ENCODE measurements around the gene RBMS2. TPM values are rescaled to one million over a fixed set of nuclear protein-coding genes. Genes with fewer than 3 reads are reported as not detected.

Gene RBMS2
- total RNA-seq, 1 experiment from 2014 or later = 40.8 TPM

DNA sequence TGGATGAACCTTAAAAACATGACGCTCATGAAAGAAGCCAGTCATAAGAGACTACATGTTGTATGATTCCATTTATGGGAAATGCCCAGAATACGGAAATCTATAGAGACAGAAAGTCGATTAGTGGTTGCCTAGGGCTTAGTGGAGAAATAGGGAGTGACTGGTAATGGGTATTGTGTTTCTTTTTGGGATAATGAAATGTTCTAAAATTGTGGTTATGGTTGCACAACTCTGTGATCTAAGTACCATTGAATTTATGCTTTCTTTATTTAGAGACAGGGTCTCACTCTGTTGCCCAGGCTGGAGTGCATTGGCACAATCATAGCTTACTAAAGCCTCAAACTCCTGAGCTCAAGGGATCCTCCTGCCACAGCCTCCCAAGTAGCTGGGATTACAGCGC is 8.0 kb downstream of the RBMS2 start:
- H3K4me1 ChIP-seq (ENCODE audit: control insufficient read depth in 1 of 2, insufficient read depth in 2 of 2, low read length in 2 of 2) = peaks cover 30 to 37% of the 10 kb centered on the region in 2 experiments
- H3K27me3 ChIP-seq (ENCODE audit: insufficient read depth, low read length) = no peaks in the 10 kb centered on the region
- no peak overlapping the region for H3K4me2 ChIP-seq (ENCODE audit: low read length)
- ChIA-PET CTCF (no interaction called here), RAD21 (ENCODE audit: low non-redundant PET in 1 of 2, low total read pairs in 2 of 2, uncharacterized antibody in 2 of 2, unreplicated experiment in 2 of 2) (no interaction called here), POLR2A (interaction anchor here (0.6 kb wide), 1 partner anchor 9 kb away, joined by 3 read pairs; no protein-coding TSS in a partner anchor)
- ATAC-seq (no peak), DNase-seq (ENCODE audit: low read depth, low spot score) (no peak)
- no peaks in the 10 kb centered on the region for H4K20me1 ChIP-seq (ENCODE audit: insufficient read depth)
- H2AFZ ChIP-seq (ENCODE audit: low read depth, low read length, poor library complexity, severe bottlenecking) = no peak overlapping the region
- no peak overlapping the region for H3K9ac ChIP-seq (ENCODE audit: low read length)
- no peaks in the 10 kb centered on the region for H3K9me2 ChIP-seq (ENCODE audit: insufficient read depth)
- TF ChIP-seq ELF1 (IDR thresholded peaks at IDR 0.05; ENCODE audit: borderline replicate concordance, low read depth) (no peak), POLR2A (IDR thresholded peaks at IDR 0.05; ENCODE audit: borderline replicate concordance, extremely low read depth, insufficient read depth, insufficient read length) (no peak), POLR2AphosphoS5 (IDR thresholded peaks at IDR 0.05; ENCODE audit: low read depth, low read length) (no peak), MAX (IDR thresholded peaks at IDR 0.05) (no peak), SIN3A (IDR thresholded peaks at IDR 0.05; ENCODE audit: low read depth) (no peak), EZH2phosphoT487 (IDR thresholded peaks at IDR 0.05; ENCODE audit: borderline replicate concordance) (no peak), ZFX (IDR thresholded peaks at IDR 0.05) (no peak), ZNF274 (IDR thresholded peaks at IDR 0.05; ENCODE audit: low read depth, low read length) (no peak), SP1 (IDR thresholded peaks at IDR 0.05; ENCODE audit: low read depth) (no peak), EGR1 (IDR thresholded peaks at IDR 0.05; ENCODE audit: low read depth) (no peak), EZH2 (IDR thresholded peaks at IDR 0.05) (no peak), TCF7L2 (IDR thresholded peaks at IDR 0.05; ENCODE audit: borderline replicate concordance, extremely low read depth, insufficient read depth, insufficient read length) (no peak)
- TF ChIP-seq, protein P1, sequence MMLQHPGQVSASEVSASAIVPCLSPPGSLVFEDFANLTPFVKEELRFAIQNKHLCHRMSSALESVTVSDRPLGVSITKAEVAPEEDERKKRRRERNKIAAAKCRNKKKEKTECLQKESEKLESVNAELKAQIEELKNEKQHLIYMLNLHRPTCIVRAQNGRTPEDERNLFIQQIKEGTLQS (IDR thresholded peaks at IDR 0.05) = no peak
- H3K4me3 ChIP-seq (replicated peaks in 1 of 2; ENCODE audit: low read depth in 1 of 2, low read length in 2 of 2) = no peak overlapping the region
- peaks cover 94% of the 10 kb centered on the region for H3K79me2 ChIP-seq (ENCODE audit: insufficient read depth, low read length)
- no peak overlapping the region for H3K27ac ChIP-seq (ENCODE audit: low read depth, low read length)
- no TSS peak for BruUV-seq (replicated peaks)
- no peaks in the 10 kb centered on the region for H3K36me3 ChIP-seq (ENCODE audit: control insufficient read depth in 1 of 2, insufficient read depth in 2 of 2, low read length in 2 of 2)
- no peaks in the 10 kb centered on the region for H3K9me3 ChIP-seq (ENCODE audit: control insufficient read depth in 1 of 2, insufficient read depth in 1 of 2, low read depth in 1 of 2, low read length in 2 of 2)
- intact Hi-C loops (cut with micrococcal nuclease) = no loop called here
